Measurements from ENCODE around the gene AGXT.
"Not testable (repeated sequence)": the region's sequence is repeated elsewhere in the genome, so short reads cannot be mapped to it uniquely, and the experiment has no call there.

The AGXT gene

GRCh38 chr2:240839152-240840143, 29.2 kb upstream of the AGXT start:
- DNase-seq (ENCODE audit: low read depth in 2 of 2) = no peak

- no peak for DNase-seq (ENCODE audit: low read depth in 2 of 2)
Measured at GRCh38 chr2:240840435-240841060, 28.1 kb upstream of the AGXT start.

- DNase-seq (ENCODE audit: low read depth in 2 of 2) = not testable (repeated sequence)
Measured at GRCh38 chr2:240846309-240846708, 22.3 kb upstream of the AGXT start.

GRCh38 chr2:240846873-240847595, 21.6 kb upstream of the AGXT start:
- DNase-seq (ENCODE audit: low read depth in 2 of 2) = no peak

GRCh38 chr2:240847817-240848216, 20.8 kb upstream of the AGXT start:
- DNase-seq (ENCODE audit: low read depth in 2 of 2) = no peak

- DNase-seq (ENCODE audit: low read depth in 2 of 2) = no peak
Measured at GRCh38 chr2:240848900-240849680, 19.5 kb upstream of the AGXT start.

- no peak for DNase-seq (ENCODE audit: low read depth in 2 of 2)
Measured at GRCh38 chr2:240850026-240850425, 18.6 kb upstream of the AGXT start.

GRCh38 chr2:240850756-240851077, 17.9 kb upstream of the AGXT start:
- no peak for DNase-seq (ENCODE audit: low read depth in 2 of 2)

GRCh38 chr2:240851078-240851991, 17.3 kb upstream of the AGXT start:
- peak; percentile 79 to 84 for DNase-seq (ENCODE audit: low read depth in 2 of 2)

GRCh38 chr2:240852671-240853314, 15.8 kb upstream of the AGXT start:
- DNase-seq (ENCODE audit: low read depth in 2 of 2) = no peak

- DNase-seq (ENCODE audit: low read depth in 2 of 2) = no peak
Measured at GRCh38 chr2:240855670-240856069, 13.0 kb upstream of the AGXT start.

GRCh38 chr2:240856151-240856980, 12.3 kb upstream of the AGXT start:
- no peak for DNase-seq (ENCODE audit: low read depth in 2 of 2)

GRCh38 chr2:240857039-240858008, 11.3 kb upstream of the AGXT start:
- no peak for DNase-seq (ENCODE audit: low read depth in 2 of 2)

GRCh38 chr2:240858321-240858720, 10.3 kb upstream of the AGXT start:
- no peak for DNase-seq (ENCODE audit: low read depth in 2 of 2)

- no peak for DNase-seq (ENCODE audit: low read depth in 2 of 2)
Measured at GRCh38 chr2:240858871-240859270, 9.8 kb upstream of the AGXT start.

GRCh38 chr2:240861547-240861946, 7.1 kb upstream of the AGXT start:
- DNase-seq (ENCODE audit: low read depth in 2 of 2) = no peak

- no peak for DNase-seq (ENCODE audit: low read depth in 2 of 2)
Measured at GRCh38 chr2:240864475-240864874, 4.1 kb upstream of the AGXT start.

- DNase-seq (ENCODE audit: low read depth in 2 of 2) = no peak
Measured at GRCh38 chr2:240865391-240865790, 3.2 kb upstream of the AGXT start.

Measured in stimulated activated CD4-positive, alpha-beta T cell treated with anti-CD3 and anti-CD28 coated beads, Interleukin-1b, Interleukin-23, amount 100 ng/mL, for 4 hours (primary cell).